Muscle layer of colon (tissue), 2 donors: ENCODE data around the gene GPC5.

Experiments used
- H3K27ac ChIP-seq: one replicate; pipeline ENCODE4 v1.7.0; 2013; ENCODE audit warnings: low read depth, mild to moderate bottlenecking, low read length, moderate library complexity
- H3K27me3 ChIP-seq, 2 donors: one replicate each; pipeline ENCODE4 v1.7.0; 2013; ENCODE audit warnings: low read length in 2 of 2, mild to moderate bottlenecking in 2 of 2; ENCODE audit not compliant: insufficient read depth in 2 of 2, control insufficient read depth in 1 of 2
- H3K36me3 ChIP-seq: one replicate; pipeline ENCODE4 v1.7.0; 2013; ENCODE audit warnings: mild to moderate bottlenecking, low read length; ENCODE audit not compliant: insufficient read depth
- H3K4me1 ChIP-seq: one replicate; pipeline ENCODE4 v1.7.0; 2013; ENCODE audit warnings: mild to moderate bottlenecking, low read length; ENCODE audit not compliant: insufficient read depth
- H3K4me3 ChIP-seq, 2 donors: one replicate each; pipeline ENCODE4 v1.7.0; 2013; ENCODE audit warnings: low read length in 2 of 2, low read depth in 1 of 2, mild to moderate bottlenecking in 1 of 2, moderate library complexity in 1 of 2
- H3K9ac ChIP-seq: one replicate; pipeline ENCODE4 v1.7.0; 2013; ENCODE audit warnings: low read length
- H3K9me3 ChIP-seq: one replicate; pipeline ENCODE4 v1.7.0; 2013; ENCODE audit warnings: mild to moderate bottlenecking, low read length
- donor health status: abdominal sarcoma.
- donor health status: Adenocarcinoma of cecum.

Gene GPC5

DNA sequence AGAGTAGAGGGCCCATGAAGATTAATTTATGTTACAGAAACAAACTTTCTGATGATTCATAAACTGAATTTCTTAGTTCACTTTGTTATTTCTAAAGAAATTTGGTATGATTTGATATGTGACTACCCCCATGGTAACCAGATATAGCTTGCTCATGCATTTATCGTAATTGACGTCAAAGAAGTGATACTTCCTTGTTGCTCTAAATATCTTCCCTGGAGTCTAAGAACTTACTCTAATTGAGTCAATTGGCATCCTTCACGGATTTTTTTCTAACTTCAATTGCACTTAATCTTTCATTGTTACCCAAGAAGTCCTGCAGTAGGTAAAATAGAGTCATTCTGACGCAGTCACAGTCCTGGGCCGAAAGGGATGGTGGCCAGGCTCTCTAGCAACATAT is 240.9 kb downstream of the GPC5 start:
- no peak overlapping the region for H3K27ac ChIP-seq
- no peaks in the 10 kb centered on the region for H3K9me3 ChIP-seq
- H3K4me3 ChIP-seq = no peak overlapping the region
- H3K4me1 ChIP-seq = no peaks in the 10 kb centered on the region
- H3K36me3 ChIP-seq = no peaks in the 10 kb centered on the region
- H3K27me3 ChIP-seq = no peaks in the 10 kb centered on the region
- no peak overlapping the region for H3K9ac ChIP-seq

GRCh38 chr13:91643394-91643793 is 245.0 kb downstream of the GPC5 start:
- Histone ChIP-seq H3K4me1 (no peaks in the 10 kb centered on the region), H3K4me3 (no peak overlapping the region), H3K9ac (no peak overlapping the region), H3K36me3 (no peaks in the 10 kb centered on the region), H3K27me3 (no peaks in the 10 kb centered on the region), H3K9me3 (no peaks in the 10 kb centered on the region), H3K27ac (no peak overlapping the region)

DNA sequence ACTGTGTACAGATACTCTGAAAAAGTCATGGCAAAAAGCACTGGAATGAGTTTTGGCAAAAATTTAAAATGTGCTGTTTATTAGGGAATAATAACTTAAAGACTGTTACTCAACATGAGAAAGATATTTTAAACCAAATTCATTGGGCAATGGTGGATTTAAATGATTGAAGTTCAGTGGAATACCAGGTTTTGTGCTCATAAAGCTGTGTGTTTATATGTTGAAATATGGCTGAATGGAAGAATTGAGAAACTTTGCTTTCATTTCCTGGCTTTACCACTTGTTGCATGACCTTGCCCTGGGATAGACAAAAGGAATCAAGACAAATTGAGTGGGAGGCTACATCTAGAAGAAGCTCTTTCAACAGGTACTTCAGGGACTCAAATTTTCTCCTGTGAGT is 246.4 kb downstream of the GPC5 start:
- no peak overlapping the region for H3K9ac ChIP-seq
- H3K27me3 ChIP-seq = no peaks in the 10 kb centered on the region
- H3K4me3 ChIP-seq = no peak overlapping the region
- H3K27ac ChIP-seq = no peak overlapping the region
- H3K4me1 ChIP-seq = no peaks in the 10 kb centered on the region
- H3K9me3 ChIP-seq = no peaks in the 10 kb centered on the region
- no peaks in the 10 kb centered on the region for H3K36me3 ChIP-seq

DNA sequence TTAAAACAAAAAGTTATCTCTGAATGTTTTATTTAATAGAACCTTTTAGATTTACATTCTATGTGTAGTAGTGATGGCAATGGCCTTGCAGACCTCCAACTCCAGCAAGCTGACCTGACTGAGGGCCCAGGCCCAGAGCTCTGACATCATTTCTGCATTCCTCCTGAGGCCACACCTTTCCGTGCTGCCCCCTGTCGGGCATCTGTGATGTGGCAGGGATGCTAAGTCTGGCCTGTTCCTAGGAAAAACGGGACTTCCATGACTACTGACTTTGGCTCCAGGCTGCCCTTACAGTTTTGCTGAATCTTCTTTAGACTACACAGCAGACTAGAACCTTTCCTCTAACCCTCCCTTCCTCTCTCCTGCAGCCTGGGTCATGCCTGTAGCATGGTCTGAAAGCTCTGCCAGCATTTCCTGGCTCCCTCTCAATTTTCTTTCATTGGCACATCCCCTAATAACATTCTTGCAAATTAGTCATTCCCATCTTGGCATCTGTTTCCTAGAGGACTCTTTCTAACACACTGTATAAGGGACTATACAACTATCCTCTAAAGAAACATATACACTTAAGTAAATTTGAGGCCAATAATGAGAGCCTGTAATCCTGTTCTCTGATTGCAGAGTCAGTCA is 249.1 kb downstream of the GPC5 start:
- no peaks in the 10 kb centered on the region for H3K9me3 ChIP-seq
- H3K27ac ChIP-seq = no peak overlapping the region
- no peaks in the 10 kb centered on the region for H3K36me3 ChIP-seq
- H3K9ac ChIP-seq = no peak overlapping the region
- H3K4me3 ChIP-seq = no peak overlapping the region
- no peaks in the 10 kb centered on the region for H3K4me1 ChIP-seq
- H3K27me3 ChIP-seq = no peaks in the 10 kb centered on the region

DNA sequence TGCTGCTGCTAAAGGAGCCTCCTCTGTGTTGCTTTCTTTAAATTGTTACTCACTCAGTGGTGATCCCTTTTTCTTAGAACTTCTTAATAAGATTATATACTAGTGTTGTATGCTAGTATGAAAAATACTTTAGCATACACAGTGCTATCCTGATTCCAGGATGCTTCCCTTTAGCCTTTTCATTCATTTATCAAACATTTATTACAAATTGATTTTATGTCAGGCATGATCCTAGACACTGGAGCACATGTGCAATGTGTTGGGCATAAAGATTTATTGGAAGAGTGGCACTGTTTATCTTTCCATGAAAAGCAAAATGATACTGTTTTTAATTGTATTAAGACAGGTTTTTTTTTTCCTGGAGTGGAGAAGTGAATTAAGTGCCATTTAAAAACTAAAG is 249.6 kb downstream of the GPC5 start:
- no peak overlapping the region for H3K9ac ChIP-seq
- H3K27me3 ChIP-seq = no peaks in the 10 kb centered on the region
- no peak overlapping the region for H3K27ac ChIP-seq
- H3K4me1 ChIP-seq = no peaks in the 10 kb centered on the region
- no peak overlapping the region for H3K4me3 ChIP-seq
- no peaks in the 10 kb centered on the region for H3K36me3 ChIP-seq
- no peaks in the 10 kb centered on the region for H3K9me3 ChIP-seq

DNA sequence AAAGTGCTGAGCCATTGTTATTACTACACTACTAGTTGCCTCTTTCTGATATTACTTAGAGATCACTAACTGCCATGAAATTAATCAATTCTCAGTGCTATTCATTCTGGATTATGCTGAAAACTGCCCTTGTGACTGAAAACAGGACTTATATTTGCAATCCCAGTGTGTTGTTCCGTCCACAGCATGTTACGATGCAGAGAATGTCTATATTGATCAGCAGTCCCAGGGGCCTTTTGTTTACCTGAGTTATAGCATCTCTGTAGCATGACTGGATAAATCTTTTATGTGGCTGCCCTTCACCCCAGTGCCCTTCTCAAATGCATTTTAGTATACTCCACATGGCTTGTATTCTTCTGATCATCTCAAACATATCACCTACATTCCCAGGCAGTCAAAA is 251.0 kb downstream of the GPC5 start:
- Histone ChIP-seq H3K4me3 (no peak overlapping the region), H3K36me3 (no peaks in the 10 kb centered on the region), H3K9me3 (no peaks in the 10 kb centered on the region), H3K27me3 (no peaks in the 10 kb centered on the region), H3K9ac (no peak overlapping the region), H3K27ac (no peak overlapping the region), H3K4me1 (no peaks in the 10 kb centered on the region)

DNA sequence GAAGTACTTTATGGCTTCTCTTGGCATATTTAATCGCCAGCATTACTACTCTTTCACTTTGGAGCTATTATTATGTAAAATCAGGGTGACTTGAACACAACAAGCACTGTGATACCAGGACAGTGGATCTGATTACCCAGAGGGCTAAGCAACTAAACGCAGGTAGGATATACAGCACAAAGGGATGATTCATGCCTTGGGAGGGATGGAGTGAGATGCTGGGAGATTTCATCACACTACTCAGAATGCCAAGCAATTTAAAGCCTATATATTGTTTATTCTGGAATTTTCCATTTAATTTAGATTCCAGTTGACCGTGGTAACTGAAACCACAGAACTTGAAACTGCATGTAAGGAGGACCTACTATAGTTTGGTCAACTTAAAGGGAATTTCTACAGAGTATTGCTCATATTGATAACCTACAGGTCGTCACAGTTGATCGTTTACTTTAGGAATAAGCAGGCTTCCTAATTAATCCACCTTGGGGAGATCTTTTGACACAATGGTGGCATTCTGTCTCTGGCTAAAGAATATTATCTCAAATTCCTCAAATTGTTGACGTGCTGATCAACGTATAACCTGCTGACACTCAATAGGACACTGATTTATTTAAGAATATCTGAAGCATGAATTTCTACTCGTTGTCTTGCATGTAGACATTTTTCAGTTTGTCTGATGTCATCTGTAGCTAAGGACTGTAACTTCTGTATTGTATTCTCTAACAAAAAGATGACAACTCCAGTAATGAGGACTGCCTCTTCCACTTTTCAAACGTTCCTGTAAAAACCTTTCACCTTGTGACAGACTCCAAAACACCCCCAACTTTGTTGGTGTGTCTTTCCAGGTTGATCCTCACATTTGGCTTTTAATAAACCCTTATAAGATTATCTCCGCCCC is 254.2 kb downstream of the GPC5 start:
- Histone ChIP-seq H3K27ac (no peak overlapping the region), H3K4me3 (no peak overlapping the region), H3K9me3 (no peaks in the 10 kb centered on the region), H3K9ac (no peak overlapping the region), H3K4me1 (no peaks in the 10 kb centered on the region), H3K27me3 (no peaks in the 10 kb centered on the region), H3K36me3 (no peaks in the 10 kb centered on the region)

GRCh38 chr13:91655731-91656130 is 257.3 kb downstream of the GPC5 start:
- Histone ChIP-seq H3K27ac (no peak overlapping the region), H3K9me3 (no peaks in the 10 kb centered on the region), H3K4me1 (no peaks in the 10 kb centered on the region), H3K4me3 (no peak overlapping the region), H3K36me3 (no peaks in the 10 kb centered on the region), H3K9ac (no peak overlapping the region), H3K27me3 (no peaks in the 10 kb centered on the region)

- Histone ChIP-seq H3K9ac (no peak overlapping the region), H3K4me1 (no peaks in the 10 kb centered on the region), H3K27ac (no peak overlapping the region), H3K4me3 (no peak overlapping the region), H3K9me3 (no peaks in the 10 kb centered on the region), H3K36me3 (no peaks in the 10 kb centered on the region), H3K27me3 (no peaks in the 10 kb centered on the region)
These were observed 258.9 kb downstream of the GPC5 start for GRCh38 chr13:91657283-91657682.

GRCh38 chr13:91659256-91660075 is 261.0 kb downstream of the GPC5 start:
- no peaks in the 10 kb centered on the region for H3K9me3 ChIP-seq
- H3K4me1 ChIP-seq = no peaks in the 10 kb centered on the region
- no peak overlapping the region for H3K9ac ChIP-seq
- H3K27ac ChIP-seq = no peak overlapping the region
- H3K36me3 ChIP-seq = no peaks in the 10 kb centered on the region
- H3K4me3 ChIP-seq = no peak overlapping the region
- H3K27me3 ChIP-seq = no peaks in the 10 kb centered on the region

- Histone ChIP-seq H3K9me3 (no peaks in the 10 kb centered on the region), H3K36me3 (no peaks in the 10 kb centered on the region), H3K27me3 (no peaks in the 10 kb centered on the region), H3K4me3 (no peak overlapping the region), H3K4me1 (no peaks in the 10 kb centered on the region), H3K9ac (no peak overlapping the region), H3K27ac (no peak overlapping the region)
These were observed 261.6 kb downstream of the GPC5 start for GRCh38 chr13:91660076-91660415.
